WI38 (cell line): Measurements from ENCODE around the gene SARM1.

Experiments
- H3K4me3 ChIP-seq: 2 replicates; pipeline ENCODE4 v1.5.1; 2011; ENCODE audit warnings: low read depth, mild to moderate bottlenecking, control low read depth, low read length
- TF ChIP-seq, protein P1 (sequence below): IDR thresholded peaks from 2 replicates; pipeline ENCODE4 v1.5.1; 2012; ENCODE audit warnings: low read depth, mild to moderate bottlenecking, control low read depth, low read length

The SARM1 gene

DNA sequence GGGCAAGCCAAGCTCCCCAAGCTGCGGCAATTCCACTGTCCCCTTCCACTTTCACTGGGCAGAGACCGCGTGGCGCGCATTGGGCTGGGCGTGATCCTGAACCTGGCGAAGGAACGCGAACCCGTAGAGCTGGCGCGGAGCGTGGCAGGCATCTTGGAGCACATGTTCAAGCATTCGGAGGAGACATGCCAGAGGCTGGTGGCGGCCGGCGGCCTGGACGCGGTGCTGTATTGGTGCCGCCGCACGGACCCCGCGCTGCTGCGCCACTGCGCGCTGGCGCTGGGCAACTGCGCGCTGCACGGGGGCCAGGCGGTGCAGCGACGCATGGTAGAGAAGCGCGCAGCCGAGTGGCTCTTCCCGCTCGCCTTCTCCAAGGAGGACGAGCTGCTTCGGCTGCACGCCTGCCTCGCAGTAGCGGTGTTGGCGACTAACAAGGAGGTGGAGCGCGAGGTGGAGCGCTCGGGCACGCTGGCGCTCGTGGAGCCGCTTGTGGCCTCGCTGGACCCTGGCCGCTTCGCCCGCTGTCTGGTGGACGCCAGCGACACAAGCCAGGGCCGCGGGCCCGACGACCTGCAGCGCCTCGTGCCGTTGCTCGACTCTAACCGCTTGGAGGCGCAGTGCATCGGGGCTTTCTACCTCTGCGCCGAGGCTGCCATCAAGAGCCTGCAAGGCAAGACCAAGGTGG, 9.8 kb downstream of the SARM1 start:
- no peak overlapping the region for H3K4me3 ChIP-seq
- TF ChIP-seq, protein P1, sequence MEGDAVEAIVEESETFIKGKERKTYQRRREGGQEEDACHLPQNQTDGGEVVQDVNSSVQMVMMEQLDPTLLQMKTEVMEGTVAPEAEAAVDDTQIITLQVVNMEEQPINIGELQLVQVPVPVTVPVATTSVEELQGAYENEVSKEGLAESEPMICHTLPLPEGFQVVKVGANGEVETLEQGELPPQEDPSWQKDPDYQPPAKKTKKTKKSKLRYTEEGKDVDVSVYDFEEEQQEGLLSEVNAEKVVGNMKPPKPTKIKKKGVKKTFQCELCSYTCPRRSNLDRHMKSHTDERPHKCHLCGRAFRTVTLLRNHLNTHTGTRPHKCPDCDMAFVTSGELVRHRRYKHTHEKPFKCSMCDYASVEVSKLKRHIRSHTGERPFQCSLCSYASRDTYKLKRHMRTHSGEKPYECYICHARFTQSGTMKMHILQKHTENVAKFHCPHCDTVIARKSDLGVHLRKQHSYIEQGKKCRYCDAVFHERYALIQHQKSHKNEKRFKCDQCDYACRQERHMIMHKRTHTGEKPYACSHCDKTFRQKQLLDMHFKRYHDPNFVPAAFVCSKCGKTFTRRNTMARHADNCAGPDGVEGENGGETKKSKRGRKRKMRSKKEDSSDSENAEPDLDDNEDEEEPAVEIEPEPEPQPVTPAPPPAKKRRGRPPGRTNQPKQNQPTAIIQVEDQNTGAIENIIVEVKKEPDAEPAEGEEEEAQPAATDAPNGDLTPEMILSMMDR: no peak

DNA sequence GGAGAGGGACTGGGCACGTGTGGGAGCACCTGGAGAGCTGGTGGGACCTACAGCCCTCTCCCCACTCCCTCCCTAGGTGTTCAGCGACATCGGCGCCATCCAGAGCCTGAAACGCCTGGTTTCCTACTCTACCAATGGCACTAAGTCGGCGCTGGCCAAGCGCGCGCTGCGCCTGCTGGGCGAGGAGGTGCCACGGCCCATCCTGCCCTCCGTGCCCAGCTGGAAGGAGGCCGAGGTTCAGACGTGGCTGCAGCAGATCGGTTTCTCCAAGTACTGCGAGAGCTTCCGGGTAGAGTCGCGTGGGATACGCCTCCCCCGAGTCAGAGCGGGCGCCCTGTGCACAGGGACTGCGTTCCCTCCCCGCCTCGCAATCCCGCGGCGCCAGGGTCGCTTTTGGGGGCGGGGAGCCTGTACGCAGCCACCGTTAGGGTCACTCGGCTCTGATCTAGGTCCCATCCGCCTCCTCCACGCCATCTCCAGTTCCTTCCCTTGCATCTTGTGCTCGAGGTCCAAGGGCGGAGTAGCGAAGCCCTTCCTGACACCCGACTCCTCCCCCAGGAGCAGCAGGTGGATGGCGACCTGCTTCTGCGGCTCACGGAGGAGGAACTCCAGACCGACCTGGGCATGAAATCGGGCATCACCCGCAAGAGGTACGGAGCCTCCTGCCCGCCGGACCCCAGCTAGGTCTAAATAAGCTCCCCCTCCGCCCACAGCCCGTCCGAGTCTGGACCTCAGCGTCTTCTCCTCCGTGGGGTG, 13.0 kb downstream of the SARM1 start:
- TF ChIP-seq, protein P1: no peak
- no peak overlapping the region for H3K4me3 ChIP-seq

DNA sequence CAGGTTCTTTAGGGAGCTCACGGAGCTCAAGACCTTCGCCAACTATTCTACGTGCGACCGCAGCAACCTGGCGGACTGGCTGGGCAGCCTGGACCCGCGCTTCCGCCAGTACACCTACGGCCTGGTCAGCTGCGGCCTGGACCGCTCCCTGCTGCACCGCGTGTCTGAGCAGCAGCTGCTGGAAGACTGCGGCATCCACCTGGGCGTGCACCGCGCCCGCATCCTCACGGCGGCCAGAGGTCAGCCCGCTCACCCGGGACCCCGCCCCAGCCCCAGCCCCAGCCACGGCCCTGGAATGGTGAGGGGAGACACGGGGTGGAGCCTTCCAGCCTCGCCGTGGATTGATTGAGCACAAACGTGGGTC, 13.5 kb downstream of the SARM1 start:
- TF ChIP-seq, protein P1: no peak
- no peak overlapping the region for H3K4me3 ChIP-seq

DNA sequence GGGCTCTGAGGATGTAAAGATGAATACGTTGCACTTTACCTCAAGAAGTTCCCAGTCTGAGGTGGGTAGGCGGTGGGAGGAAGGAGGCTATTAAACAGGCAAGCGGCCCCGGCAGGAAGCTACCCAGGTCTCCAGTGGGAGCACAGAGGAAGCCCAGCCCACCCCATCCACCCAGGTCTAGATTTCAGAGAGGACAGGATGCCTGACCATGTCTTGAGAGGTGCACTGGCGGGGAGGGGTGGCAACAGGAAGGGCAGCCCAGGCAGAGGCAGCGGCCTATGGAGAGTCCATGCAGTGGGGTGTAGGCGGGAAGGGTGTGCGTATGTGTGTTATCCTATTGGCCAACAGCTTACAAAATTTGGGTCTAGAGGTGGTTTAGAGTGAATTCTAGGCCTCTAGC, 13.9 kb downstream of the SARM1 start:
- no peak overlapping the region for H3K4me3 ChIP-seq
- TF ChIP-seq, protein P1: no peak

DNA sequence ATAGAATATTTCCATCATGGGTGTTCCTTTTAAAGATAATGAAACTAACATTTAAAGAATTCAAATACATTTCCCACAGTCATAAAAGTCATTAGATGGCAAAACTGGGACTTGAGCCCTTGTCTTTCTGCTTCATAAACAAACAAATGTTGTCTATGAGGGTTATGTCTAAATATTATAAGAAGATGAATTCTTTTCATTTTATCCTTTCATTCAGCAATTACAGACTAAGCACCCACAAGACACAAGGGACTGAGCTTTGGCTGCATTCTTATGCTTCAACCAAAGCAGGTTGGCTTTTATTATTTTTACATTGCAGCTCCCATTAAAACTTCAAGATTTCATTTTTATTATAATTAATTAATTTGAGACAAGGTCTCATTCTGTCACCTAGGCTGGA, 14.9 kb downstream of the SARM1 start:
- TF ChIP-seq, protein P1: no peak
- H3K4me3 ChIP-seq: no peak overlapping the region

- no peak overlapping the region for H3K4me3 ChIP-seq
- TF ChIP-seq, protein P1: no peak
These were observed 16.6 kb downstream of the SARM1 start for GRCh38 chr17:28388106-28388505.

GRCh38 chr17:28390141-28390540, 18.6 kb downstream of the SARM1 start:
- TF ChIP-seq, protein P1: no peak
- no peak overlapping the region for H3K4me3 ChIP-seq
